A549 (cell line): ENCODE data around the gene ZC3H11A. TPM values are rescaled to one million over a fixed set of nuclear protein-coding genes. Genes with fewer than 3 reads are reported as not detected.

ENCODE experiments used
- ATAC-seq, 2 experiments: fragments of 200-7000 bp in 1 of 2; fragments of >200 bp in 1 of 2; cut with Nextera tagmentation in 1 of 2; cut with Tn5 transposase in 1 of 2; 3 replicates each; pipeline versions ENCODE4 v1.8.0 to v1.9.1; 2018 to 2020; ENCODE audit warnings: mild to moderate bottlenecking in 1 of 2, moderate library complexity in 1 of 2
- CTCF ChIA-PET: fragments of 300-600 bp; sonication (Branson Sonifier 250); formaldehyde crosslinking; extraction: SDS; loops from one replicate; lab custom pipeline; 2021; ENCODE audit warnings: antibody characterized with exemption, inconsistent platforms; lab: Yijun Ruan, JAX
- POLR2A ChIA-PET: fragments of 350-600 bp; formaldehyde crosslinking; extraction: SDS; loops from one replicate; lab custom pipeline; 2021; ENCODE audit warnings: antibody characterized with exemption, inconsistent platforms; lab: Yijun Ruan, JAX
- DNase-seq, 2 experiments: peaks; one replicate each; pipeline versions ENCODE4 v3.0.0 to v3.0.0-alpha.2; 2011 to 2016; ENCODE audit warnings: low read depth in 1 of 2, low spot score in 1 of 2
- FAIRE-seq: peaks from 2 replicates; lab custom pipeline; 2011; peaks lifted over from hg19 to GRCh38; lab: Jason Lieb, UNC
- H3K27ac ChIP-seq, 2 experiments: fragments of >200 bp; sonication (Bioruptor Twin); formaldehyde crosslinking; 3 replicates each; pipeline ENCODE4 v1.5.1; 2016 to 2017
- H3K4me1 ChIP-seq: fragments of >200 bp; sonication (Bioruptor Twin); formaldehyde crosslinking; 3 replicates; pipeline ENCODE4 v1.6.1; 2016
- H3K4me2 ChIP-seq: fragments of >200 bp; sonication (Bioruptor Twin); formaldehyde crosslinking; 3 replicates; pipeline ENCODE4 v1.6.1; 2016
- H3K4me3 ChIP-seq: fragments of >200 bp; sonication (Bioruptor Twin); formaldehyde crosslinking; 3 replicates; pipeline ENCODE4 v1.5.1; 2016
- H3K9me3 ChIP-seq: fragments of >200 bp; sonication (Bioruptor Twin); formaldehyde crosslinking; 3 replicates; pipeline ENCODE4 v1.6.1; 2016
- CBX8 ChIP-seq: fragments of 200-600 bp; sonication (generic); IDR thresholded peaks from 2 replicates; pipeline ENCODE4 v1.6.1; 2016
- ESRRA ChIP-seq: fragments of 150-350 bp; IDR thresholded peaks from 2 replicates; pipeline ENCODE4 v1.6.1; 2014; ENCODE audit warnings: mild to moderate bottlenecking, low read length, borderline replicate concordance
- HOXB5 ChIP-seq: fragments of 250-450 bp; sonication (Bioruptor Pico); IDR thresholded peaks from 2 replicates; pipeline ENCODE4 v1.5.0; 2020; ENCODE audit warnings: mild to moderate bottlenecking, moderate library complexity
- JUNB ChIP-seq: fragments of >200 bp; sonication (Bioruptor Twin); formaldehyde crosslinking; IDR thresholded peaks from 2 replicates; pipeline ENCODE4 v1.6.1; 2016
- NR3C1 ChIP-seq: fragments of >200 bp; sonication (Bioruptor Twin); formaldehyde crosslinking; IDR thresholded peaks from 3 replicates; pipeline ENCODE4 v1.6.1; 2017
- RARB ChIP-seq: fragments of 250-450 bp; sonication (Bioruptor Pico); IDR thresholded peaks from 2 replicates; pipeline ENCODE4 v1.8.0; 2021; ENCODE audit warnings: mild to moderate bottlenecking, moderate library complexity
- ZSCAN20 ChIP-seq: fragments of 250-450 bp; sonication (Bioruptor Pico); IDR thresholded peaks from 2 replicates; pipeline ENCODE4 v1.8.0; 2022; ENCODE audit warnings: mild to moderate bottlenecking, moderate library complexity
- WGBS: methylation state at CpG from one replicate; pipeline ENCODE4 v1.1.6; 2017; ENCODE audit errors: missing lambda C conversion rate; 5-methylcytosine and 5-hydroxymethylcytosine counted together
- polyA plus RNA-seq, 4 experiments: library from polyadenylated mRNA; depleted of rRNA in 3 of 4; stranded (reverse); fragments of >200 nt; fragmentation: RNase III in 1 of 4; extraction: RNeasy Plus Mini Kit Qiagen cat#74134 plus additional on column Dnase treatment in 1 of 4; gene quantifications; 2 replicates in 3 of 4; 3 replicates in 1 of 4; pipeline ENCODE4 v1.2.3, GENCODE V29; 2011 to 2017
- TF ChIP-seq, protein P1 (sequence below): fragments of 450-650 bp; IDR thresholded peaks from 2 replicates; pipeline ENCODE4 v1.6.1; 2014; ENCODE audit warnings: antibody characterized with exemption
- TF ChIP-seq, protein P2 (sequence below): fragments of 250-450 bp; sonication (Bioruptor Pico); IDR thresholded peaks from 2 replicates; pipeline ENCODE4 v1.5.0; 2021; ENCODE audit warnings: mild to moderate bottlenecking, moderate library complexity, borderline replicate concordance
- TF ChIP-seq, protein P3 (sequence below): IDR thresholded peaks from 2 replicates; pipeline ENCODE4 v1.6.1; 2012
- TF ChIP-seq, protein P4 (sequence below): fragments of 250-450 bp; sonication (Bioruptor Pico); IDR thresholded peaks from 2 replicates; pipeline ENCODE4 v1.5.0; 2020; ENCODE audit warnings: low read depth, mild to moderate bottlenecking, moderate library complexity
- TF ChIP-seq, protein P5 (sequence below): fragments of 200-600 bp; sonication (generic); IDR thresholded peaks from 2 replicates; pipeline ENCODE4 v1.6.1; 2016; ENCODE audit warnings: antibody characterized with exemption, mild to moderate bottlenecking, moderate library complexity
- TF ChIP-seq, protein P6 (sequence below): IDR thresholded peaks from 2 replicates; pipeline ENCODE4 v1.6.1; 2012; ENCODE audit warnings: low read depth, borderline replicate concordance
- TF ChIP-seq, protein P7 (sequence below): fragments of >200 bp; sonication (Bioruptor Twin); formaldehyde crosslinking; IDR thresholded peaks from 3 replicates; pipeline ENCODE4 v1.5.1; 2016
- TF ChIP-seq, protein P8 (sequence below): fragments of >200 bp; sonication (Bioruptor Twin); formaldehyde crosslinking; IDR thresholded peaks from 3 replicates; pipeline ENCODE4 v1.6.1; 2016

Gene ZC3H11A
- polyA plus RNA-seq, 2 of the 4 experiments (the other 2 are of a cell fraction) = 42.6 to 119 TPM

DNA sequence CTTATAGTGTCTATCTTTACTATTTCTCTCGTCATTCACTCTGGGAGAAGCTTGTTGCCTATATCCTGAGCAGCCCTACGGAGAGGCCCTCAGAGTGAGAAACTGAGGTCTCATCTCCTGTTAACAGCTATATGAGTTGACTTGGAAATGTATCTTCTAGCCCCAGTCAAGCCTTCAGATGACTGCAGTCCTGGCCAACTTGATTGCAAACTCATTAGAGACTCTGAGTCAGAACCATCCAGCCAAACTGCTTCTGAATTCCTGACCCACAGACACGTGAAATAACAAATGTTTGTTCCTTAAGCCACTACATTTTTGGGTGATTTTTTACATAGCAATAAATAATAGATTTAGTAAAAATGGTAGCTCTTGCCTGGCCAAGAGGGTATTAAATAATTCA is 3.9 kb upstream of the ZC3H11A start:
- Histone ChIP-seq H3K4me3 (no peak overlapping the region), H3K4me1 (0 out of 3 replicates have a peak, but pooled peaks cover 3% of the 10 kb centered on the region), H3K4me2 (no peak overlapping the region), H3K27ac (no peak overlapping the region), H3K9me3 (no peaks in the 10 kb centered on the region)
- ChIA-PET CTCF (interaction anchor here (1.3 kb wide), 1 partner anchor 286 kb away, joined by 3 read pairs; no protein-coding TSS in a partner anchor), POLR2A (no interaction called here)
- ATAC-seq (no peak), DNase-seq (no peak), FAIRE-seq (no peak)
- TF ChIP-seq, protein P1, sequence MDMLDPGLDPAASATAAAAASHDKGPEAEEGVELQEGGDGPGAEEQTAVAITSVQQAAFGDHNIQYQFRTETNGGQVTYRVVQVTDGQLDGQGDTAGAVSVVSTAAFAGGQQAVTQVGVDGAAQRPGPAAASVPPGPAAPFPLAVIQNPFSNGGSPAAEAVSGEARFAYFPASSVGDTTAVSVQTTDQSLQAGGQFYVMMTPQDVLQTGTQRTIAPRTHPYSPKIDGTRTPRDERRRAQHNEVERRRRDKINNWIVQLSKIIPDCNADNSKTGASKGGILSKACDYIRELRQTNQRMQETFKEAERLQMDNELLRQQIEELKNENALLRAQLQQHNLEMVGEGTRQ = no peak
- TF ChIP-seq, protein P2, sequence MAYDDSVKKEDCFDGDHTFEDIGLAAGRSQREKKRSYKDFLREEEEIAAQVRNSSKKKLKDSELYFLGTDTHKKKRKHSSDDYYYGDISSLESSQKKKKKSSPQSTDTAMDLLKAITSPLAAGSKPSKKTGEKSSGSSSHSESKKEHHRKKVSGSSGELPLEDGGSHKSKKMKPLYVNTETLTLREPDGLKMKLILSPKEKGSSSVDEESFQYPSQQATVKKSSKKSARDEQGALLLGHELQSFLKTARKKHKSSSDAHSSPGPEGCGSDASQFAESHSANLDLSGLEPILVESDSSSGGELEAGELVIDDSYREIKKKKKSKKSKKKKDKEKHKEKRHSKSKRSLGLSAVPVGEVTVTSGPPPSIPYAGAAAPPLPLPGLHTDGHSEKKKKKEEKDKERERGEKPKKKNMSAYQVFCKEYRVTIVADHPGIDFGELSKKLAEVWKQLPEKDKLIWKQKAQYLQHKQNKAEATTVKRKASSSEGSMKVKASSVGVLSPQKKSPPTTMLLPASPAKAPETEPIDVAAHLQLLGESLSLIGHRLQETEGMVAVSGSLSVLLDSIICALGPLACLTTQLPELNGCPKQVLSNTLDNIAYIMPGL (CRISPR knock-in tag) = no peak
- TF ChIP-seq ZSCAN20 (CRISPR knock-in tag) = no peak
- TF ChIP-seq, protein P3, sequence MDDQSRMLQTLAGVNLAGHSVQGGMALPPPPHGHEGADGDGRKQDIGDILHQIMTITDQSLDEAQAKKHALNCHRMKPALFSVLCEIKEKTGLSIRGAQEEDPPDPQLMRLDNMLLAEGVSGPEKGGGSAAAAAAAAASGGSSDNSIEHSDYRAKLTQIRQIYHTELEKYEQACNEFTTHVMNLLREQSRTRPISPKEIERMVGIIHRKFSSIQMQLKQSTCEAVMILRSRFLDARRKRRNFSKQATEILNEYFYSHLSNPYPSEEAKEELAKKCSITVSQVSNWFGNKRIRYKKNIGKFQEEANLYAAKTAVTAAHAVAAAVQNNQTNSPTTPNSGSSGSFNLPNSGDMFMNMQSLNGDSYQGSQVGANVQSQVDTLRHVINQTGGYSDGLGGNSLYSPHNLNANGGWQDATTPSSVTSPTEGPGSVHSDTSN = no peak
- no peak for TF ChIP-seq CBX8
- TF ChIP-seq JUNB = no peak
- TF ChIP-seq, protein P4, sequence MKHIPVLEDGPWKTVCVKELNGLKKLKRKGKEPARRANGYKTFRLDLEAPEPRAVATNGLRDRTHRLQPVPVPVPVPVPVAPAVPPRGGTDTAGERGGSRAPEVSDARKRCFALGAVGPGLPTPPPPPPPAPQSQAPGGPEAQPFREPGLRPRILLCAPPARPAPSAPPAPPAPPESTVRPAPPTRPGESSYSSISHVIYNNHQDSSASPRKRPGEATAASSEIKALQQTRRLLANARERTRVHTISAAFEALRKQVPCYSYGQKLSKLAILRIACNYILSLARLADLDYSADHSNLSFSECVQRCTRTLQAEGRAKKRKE = no peak
- TF ChIP-seq, protein P5, sequence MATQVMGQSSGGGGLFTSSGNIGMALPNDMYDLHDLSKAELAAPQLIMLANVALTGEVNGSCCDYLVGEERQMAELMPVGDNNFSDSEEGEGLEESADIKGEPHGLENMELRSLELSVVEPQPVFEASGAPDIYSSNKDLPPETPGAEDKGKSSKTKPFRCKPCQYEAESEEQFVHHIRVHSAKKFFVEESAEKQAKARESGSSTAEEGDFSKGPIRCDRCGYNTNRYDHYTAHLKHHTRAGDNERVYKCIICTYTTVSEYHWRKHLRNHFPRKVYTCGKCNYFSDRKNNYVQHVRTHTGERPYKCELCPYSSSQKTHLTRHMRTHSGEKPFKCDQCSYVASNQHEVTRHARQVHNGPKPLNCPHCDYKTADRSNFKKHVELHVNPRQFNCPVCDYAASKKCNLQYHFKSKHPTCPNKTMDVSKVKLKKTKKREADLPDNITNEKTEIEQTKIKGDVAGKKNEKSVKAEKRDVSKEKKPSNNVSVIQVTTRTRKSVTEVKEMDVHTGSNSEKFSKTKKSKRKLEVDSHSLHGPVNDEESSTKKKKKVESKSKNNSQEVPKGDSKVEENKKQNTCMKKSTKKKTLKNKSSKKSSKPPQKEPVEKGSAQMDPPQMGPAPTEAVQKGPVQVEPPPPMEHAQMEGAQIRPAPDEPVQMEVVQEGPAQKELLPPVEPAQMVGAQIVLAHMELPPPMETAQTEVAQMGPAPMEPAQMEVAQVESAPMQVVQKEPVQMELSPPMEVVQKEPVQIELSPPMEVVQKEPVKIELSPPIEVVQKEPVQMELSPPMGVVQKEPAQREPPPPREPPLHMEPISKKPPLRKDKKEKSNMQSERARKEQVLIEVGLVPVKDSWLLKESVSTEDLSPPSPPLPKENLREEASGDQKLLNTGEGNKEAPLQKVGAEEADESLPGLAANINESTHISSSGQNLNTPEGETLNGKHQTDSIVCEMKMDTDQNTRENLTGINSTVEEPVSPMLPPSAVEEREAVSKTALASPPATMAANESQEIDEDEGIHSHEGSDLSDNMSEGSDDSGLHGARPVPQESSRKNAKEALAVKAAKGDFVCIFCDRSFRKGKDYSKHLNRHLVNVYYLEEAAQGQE = no peak
- no peak for TF ChIP-seq NR3C1
- TF ChIP-seq, protein P6, sequence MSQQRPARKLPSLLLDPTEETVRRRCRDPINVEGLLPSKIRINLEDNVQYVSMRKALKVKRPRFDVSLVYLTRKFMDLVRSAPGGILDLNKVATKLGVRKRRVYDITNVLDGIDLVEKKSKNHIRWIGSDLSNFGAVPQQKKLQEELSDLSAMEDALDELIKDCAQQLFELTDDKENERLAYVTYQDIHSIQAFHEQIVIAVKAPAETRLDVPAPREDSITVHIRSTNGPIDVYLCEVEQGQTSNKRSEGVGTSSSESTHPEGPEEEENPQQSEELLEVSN = no peak
- TF ChIP-seq RARB (CRISPR knock-in tag) = no peak
- no peak for TF ChIP-seq ESRRA
- no peak for TF ChIP-seq HOXB5 (CRISPR knock-in tag)
- TF ChIP-seq, protein P7, sequence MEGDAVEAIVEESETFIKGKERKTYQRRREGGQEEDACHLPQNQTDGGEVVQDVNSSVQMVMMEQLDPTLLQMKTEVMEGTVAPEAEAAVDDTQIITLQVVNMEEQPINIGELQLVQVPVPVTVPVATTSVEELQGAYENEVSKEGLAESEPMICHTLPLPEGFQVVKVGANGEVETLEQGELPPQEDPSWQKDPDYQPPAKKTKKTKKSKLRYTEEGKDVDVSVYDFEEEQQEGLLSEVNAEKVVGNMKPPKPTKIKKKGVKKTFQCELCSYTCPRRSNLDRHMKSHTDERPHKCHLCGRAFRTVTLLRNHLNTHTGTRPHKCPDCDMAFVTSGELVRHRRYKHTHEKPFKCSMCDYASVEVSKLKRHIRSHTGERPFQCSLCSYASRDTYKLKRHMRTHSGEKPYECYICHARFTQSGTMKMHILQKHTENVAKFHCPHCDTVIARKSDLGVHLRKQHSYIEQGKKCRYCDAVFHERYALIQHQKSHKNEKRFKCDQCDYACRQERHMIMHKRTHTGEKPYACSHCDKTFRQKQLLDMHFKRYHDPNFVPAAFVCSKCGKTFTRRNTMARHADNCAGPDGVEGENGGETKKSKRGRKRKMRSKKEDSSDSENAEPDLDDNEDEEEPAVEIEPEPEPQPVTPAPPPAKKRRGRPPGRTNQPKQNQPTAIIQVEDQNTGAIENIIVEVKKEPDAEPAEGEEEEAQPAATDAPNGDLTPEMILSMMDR = no peak
- TF ChIP-seq, protein P8, sequence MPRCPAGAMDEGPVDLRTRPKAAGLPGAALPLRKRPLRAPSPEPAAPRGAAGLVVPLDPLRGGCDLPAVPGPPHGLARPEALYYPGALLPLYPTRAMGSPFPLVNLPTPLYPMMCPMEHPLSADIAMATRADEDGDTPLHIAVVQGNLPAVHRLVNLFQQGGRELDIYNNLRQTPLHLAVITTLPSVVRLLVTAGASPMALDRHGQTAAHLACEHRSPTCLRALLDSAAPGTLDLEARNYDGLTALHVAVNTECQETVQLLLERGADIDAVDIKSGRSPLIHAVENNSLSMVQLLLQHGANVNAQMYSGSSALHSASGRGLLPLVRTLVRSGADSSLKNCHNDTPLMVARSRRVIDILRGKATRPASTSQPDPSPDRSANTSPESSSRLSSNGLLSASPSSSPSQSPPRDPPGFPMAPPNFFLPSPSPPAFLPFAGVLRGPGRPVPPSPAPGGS = no peak
- WGBS = 76% methylated on average over 3 of the region's 3 CpGs
